Heart left ventricle (tissue), 16 donors: Measurements from ENCODE around the gene RBM14. TPM values are rescaled to one million over a fixed set of nuclear protein-coding genes. Genes with fewer than 3 reads are reported as not detected.

Experiments used
- ATAC-seq, 4 donors: fragments of 200-7000 bp; cut with Tn5 transposase; one replicate each; pipeline ENCODE4 v1.9.1; 2020 to 2022; ENCODE audit warnings: moderate library complexity in 4 of 4, mild to moderate bottlenecking in 3 of 4, moderate number of reproducible peaks in 1 of 4
- DNase-seq, 5 donors: peaks; one replicate each; pipeline ENCODE4 v3.0.0-alpha.2; 2020
- H3K27ac ChIP-seq, 12 donors: fragments of 200-600 bp; sonication (generic) in 4 of 12; one replicate each; pipeline versions ENCODE4 v1.5.0 to v1.8.0; 2016 to 2022; ENCODE audit warnings: mild to moderate bottlenecking in 2 of 12
- H3K27me3 ChIP-seq, 9 donors: fragments of 200-600 bp; sonication (generic) in 2 of 9; one replicate each; pipeline versions ENCODE4 v1.5.1 to v1.8.0; 2016 to 2022; ENCODE audit warnings: mild to moderate bottlenecking in 3 of 9
- H3K36me3 ChIP-seq, 9 donors: fragments of 200-600 bp; sonication (generic) in 2 of 9; one replicate each; pipeline versions ENCODE4 v1.5.0 to v1.8.0; 2018 to 2022; ENCODE audit warnings: mild to moderate bottlenecking in 2 of 9
- H3K4me1 ChIP-seq, 12 donors: fragments of 200-600 bp; sonication (generic) in 4 of 12; one replicate each; pipeline versions ENCODE4 v1.5.0 to v1.8.0; 2016 to 2022; ENCODE audit warnings: mild to moderate bottlenecking in 3 of 12
- H3K4me3 ChIP-seq, 12 donors: fragments of 200-600 bp; sonication (generic) in 4 of 12; one replicate each; pipeline versions ENCODE4 v1.5.0 to v1.8.0; 2017 to 2022; ENCODE audit warnings: mild to moderate bottlenecking in 9 of 12, moderate library complexity in 4 of 12
- H3K9me3 ChIP-seq, 12 donors: fragments of 200-600 bp; sonication (generic) in 4 of 12; one replicate each; pipeline versions ENCODE4 v1.5.0 to v1.8.0; 2016 to 2022; ENCODE audit warnings: mild to moderate bottlenecking in 1 of 12
- CTCF ChIP-seq, 12 donors: fragments of 200-600 bp; sonication (generic) in 4 of 12; IDR thresholded peaks; one replicate each; pipeline versions ENCODE4 v1.5.0 to v1.8.0; 2018 to 2022; ENCODE audit warnings: antibody characterized with exemption in 12 of 12, mild to moderate bottlenecking in 5 of 12
- POLR2A ChIP-seq, 2 donors: fragments of 450-650 bp; IDR thresholded peaks; one replicate each; pipeline ENCODE4 v1.6.1; 2017; ENCODE audit warnings: antibody characterized with exemption in 2 of 2, mild to moderate bottlenecking in 2 of 2, moderate library complexity in 2 of 2
- WGBS, 4 donors: extraction: QIAGEN DNeasy Blood & Tissue Kit in 2 of 4; methylation state at CpG; one replicate each; pipeline versions ENCODE4 v1.1.5 to v1.1.7; 2013 to 2018; 5-methylcytosine and 5-hydroxymethylcytosine counted together
- intact Hi-C, 10 donors: fragments of 100-400 bp; cut with DNase I; formaldehyde crosslinking; loops; one replicate each; pipeline versions ENCODE4 v1.11.1 to v1.14.2; 2022
- polyA plus RNA-seq, 2 donors: library from polyadenylated mRNA; stranded (reverse); fragments of 200-250 nt; gene quantifications; one replicate each; pipeline ENCODE4 v1.2.3, GENCODE V29; 2013
- total RNA-seq, 9 donors: library from RNA; depleted of rRNA in 2 of 9; stranded (reverse); fragments of >200 nt in 2 of 9; fragmentation: NEBNext Ultra II Directional in 3 of 9; extraction: Animal tissue kit (Norgen Biotek cat#: 25700) in 3 of 9; gene quantifications; one replicate each; pipeline versions ENCODE4 v1.1.0 to v1.2.4, GENCODE V29; 2016 to 2023
- donor health status: ischemic (EF 13 %, LVEDD 7.1; RV severe dilation, severe dysfunction).
- donor health status: healthy with polysubstance abuse.
- donor health status: DM: no; HTN: yes; CAD: no.
- donor health status: DM: no; HTN: no; CAD: no.
- donor health status: ischemic (EF 25% LVEDD 6.9; RV normal size, moderate dysfunction).
- donor health status: ischemic (EF 25% LVEDD 5.7; RV mildly dilated, moderate dysfunction).
- donor health status: healthy.
- donor health status: DM: yes; HTN: yes; CAD: no.
- donor health status: ischemic (EF 35%, LVEDD 5.7; RV mildly dilated, moderate dysfunction).
- donor health status: nonischemic (EF 11% LVEDD 7.7; RV severe dilation, severe dysfunction).
- donor health status: DM: yes; HTN: yes; CAD: no.
- donor health status: PGD.
- donor health status: ischemic (EF 29% LVEDD 5.4; RV normal size, mild dysfunction).
- donor health status: nonischemic (EF 23%, LVEDD 6.1; RV moderate dilation, normal function).

Gene RBM14
- total and polyA plus RNA-seq, 11 donors = 17.4 to 40.0 (median 30.6) TPM

GRCh38 chr11:66636411-66636810 is 20.0 kb downstream of the RBM14 start:
- no peaks in the 10 kb centered on the region for H3K9me3 ChIP-seq
- peaks cover 0 to 52% (median 28%) of the 10 kb centered on the region in 9 donors for H3K36me3 ChIP-seq
- H3K27ac ChIP-seq = no peak overlapping the region
- ATAC-seq = no peak
- H3K4me1 ChIP-seq = peaks cover 11 to 49% (median 29%) of the 10 kb centered on the region in 12 donors
- no peak for DNase-seq
- no peak for TF ChIP-seq POLR2A (IDR thresholded peaks at IDR 0.05)
- TF ChIP-seq CTCF (IDR thresholded peaks at IDR 0.05) = no peak
- intact Hi-C loops = loop anchor here in 1 of 10 donors (5.0 kb wide), 1 partner anchor 41 kb away; the partner anchor contains the start of gene RBM4B
- no peak overlapping the region for H3K4me3 ChIP-seq
- 71 to 82% (median 82%) methylated on average over 3 of the region's 3 CpGs for WGBS, 4 donors
- H3K27me3 ChIP-seq = no peaks in the 10 kb centered on the region

GRCh38 chr11:66637557-66638176 is 21.2 kb downstream of the RBM14 start:
- 43 to 46% (median 44%) methylated on average over 12 of the region's 12 CpGs for WGBS, 4 donors
- Histone ChIP-seq H3K27ac (peak overlapping the region in 10 of 12 donors; percentile 31 to 93 (median 72)), H3K4me1 (peaks cover 17 to 61% (median 42%) of the 10 kb centered on the region in 12 donors), H3K36me3 (peaks cover 0 to 52% (median 37%) of the 10 kb centered on the region in 9 donors), H3K4me3 (peak overlapping the region; percentile 21 to 94 (median 75)), H3K9me3 (no peaks in the 10 kb centered on the region), H3K27me3 (no peaks in the 10 kb centered on the region)
- intact Hi-C loops = loop anchor here in 5 of 10 donors (1.0 to 5.0 kb wide), 7 partner anchors 18 to 57 kb away; partner anchors contain the start of genes RBM14 (in 2 of the 5) and RBM4B (in 2 of the 5)
- no peak for DNase-seq
- ATAC-seq = peak in 2 of 4 donors; percentile 1 to 4
- TF ChIP-seq POLR2A (IDR thresholded peaks at IDR 0.05) = no peak
- no peak for TF ChIP-seq CTCF (IDR thresholded peaks at IDR 0.05)

DNA sequence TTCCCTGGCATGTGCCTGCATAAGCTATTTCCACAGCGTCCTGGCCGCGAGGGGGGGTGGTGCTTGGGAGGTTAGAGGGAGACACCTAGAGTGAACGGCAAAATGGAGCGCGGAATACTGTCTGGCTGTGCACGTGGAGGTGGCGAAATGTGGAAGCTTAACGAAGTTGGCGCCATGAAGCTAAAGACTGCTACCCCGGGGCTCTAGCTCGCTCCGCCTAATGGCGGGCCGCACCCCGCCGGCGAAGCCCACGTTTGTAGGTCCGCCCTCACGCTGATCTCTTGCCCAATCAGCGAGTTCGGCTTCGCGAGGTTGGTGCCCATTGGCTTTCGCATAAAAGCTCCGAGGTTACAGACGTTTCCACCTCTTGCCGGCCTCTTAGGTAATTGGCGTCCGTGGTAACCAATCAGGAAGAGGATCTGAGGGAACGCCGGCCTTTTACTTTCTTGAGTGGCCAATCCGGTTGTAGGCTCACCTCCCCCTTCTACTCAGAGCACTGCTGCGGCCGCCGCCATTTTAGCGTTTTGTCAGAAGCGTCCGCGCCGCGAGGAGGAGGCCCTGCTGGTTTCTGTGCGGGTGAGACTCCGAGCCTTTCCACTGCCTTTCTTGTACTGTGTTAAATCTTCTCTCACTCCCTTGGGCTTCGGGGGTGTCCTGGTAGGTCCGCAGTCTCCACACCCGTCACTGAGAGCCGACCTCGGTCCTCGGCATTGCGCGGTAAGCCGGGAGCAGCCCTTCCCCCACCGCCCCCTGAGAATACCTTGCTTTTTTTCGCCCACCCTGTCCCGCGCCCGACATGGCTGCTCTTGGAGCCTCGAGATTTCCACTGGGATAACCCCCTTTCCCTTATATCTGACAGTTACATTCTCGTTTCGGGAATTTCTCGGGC is 22.0 kb downstream of the RBM14 start, which contains the start of gene RBM4:
Gene RBM4 (plus strand): TSS at position 527 of the 889 bp plus-strand sequence. CDS start 1,009 bp downstream, outside the sequence.
- DNase-seq = peak; percentile 96 to 99 (median 98)
- 0 to 1% (median 1%) methylated on average over 45 to 63 of the region's 63 CpGs for WGBS, 4 donors
- peak; percentile 97 to 99 (median 98) for ATAC-seq
- intact Hi-C loops = loop anchor here in 5 of 10 donors (1.0 to 5.0 kb wide), 6 partner anchors 22 to 58 kb away; partner anchors contain the start of genes RBM14 (in 2 of the 5) and RBM4B (in 2 of the 5)
- peak within 1 kb of the TSS; percentile 43 to 93 (median 88) for H3K27ac ChIP-seq
- TF ChIP-seq POLR2A (IDR thresholded peaks at IDR 0.05) (peak; percentile 59 to 83), CTCF (IDR thresholded peaks at IDR 0.05) (peak in 3 of 12 donors; percentile 9 to 30 (median 28))
- peaks cover 17 to 64% (median 49%) of the 10 kb centered on the region in 12 donors for H3K4me1 ChIP-seq
- peak within 1 kb of the TSS; percentile 56 to 94 (median 75) for H3K4me3 ChIP-seq
- H3K36me3 ChIP-seq = peaks cover 0 to 52% (median 39%) of the 10 kb centered on the region in 9 donors
- no peaks in the 10 kb centered on the region for H3K27me3 ChIP-seq
- H3K9me3 ChIP-seq = no peaks in the 10 kb centered on the region
